Measurements from ENCODE around the gene EEF1G. TPM values are rescaled to one million over a fixed set of nuclear protein-coding genes. Genes with fewer than 3 reads are reported as not detected.
"Not testable (repeated sequence)": the region's sequence is repeated elsewhere in the genome, so short reads cannot be mapped to it uniquely, and the experiment has no call there.

Gene EEF1G, protein sequence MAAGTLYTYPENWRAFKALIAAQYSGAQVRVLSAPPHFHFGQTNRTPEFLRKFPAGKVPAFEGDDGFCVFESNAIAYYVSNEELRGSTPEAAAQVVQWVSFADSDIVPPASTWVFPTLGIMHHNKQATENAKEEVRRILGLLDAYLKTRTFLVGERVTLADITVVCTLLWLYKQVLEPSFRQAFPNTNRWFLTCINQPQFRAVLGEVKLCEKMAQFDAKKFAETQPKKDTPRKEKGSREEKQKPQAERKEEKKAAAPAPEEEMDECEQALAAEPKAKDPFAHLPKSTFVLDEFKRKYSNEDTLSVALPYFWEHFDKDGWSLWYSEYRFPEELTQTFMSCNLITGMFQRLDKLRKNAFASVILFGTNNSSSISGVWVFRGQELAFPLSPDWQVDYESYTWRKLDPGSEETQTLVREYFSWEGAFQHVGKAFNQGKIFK
- total RNA-seq: 1,061 and 1,072 TPM in 2 replicates

GRCh38 chr11:62573592-62574362, at the start of gene EEF1G:
Gene EEF1G, minus strand, starts transcription at chr11:62573891. Its CDS starts 49 bp downstream, at chr11:62573842.
- intact Hi-C loops (cut with micrococcal nuclease): loop anchor here (1.0 to 2.0 kb wide), 16 partner anchors 16 to 1144 kb away; partner anchors contain the start of genes C11orf98, CPSF7, CSKMT and GANAB

DNA sequence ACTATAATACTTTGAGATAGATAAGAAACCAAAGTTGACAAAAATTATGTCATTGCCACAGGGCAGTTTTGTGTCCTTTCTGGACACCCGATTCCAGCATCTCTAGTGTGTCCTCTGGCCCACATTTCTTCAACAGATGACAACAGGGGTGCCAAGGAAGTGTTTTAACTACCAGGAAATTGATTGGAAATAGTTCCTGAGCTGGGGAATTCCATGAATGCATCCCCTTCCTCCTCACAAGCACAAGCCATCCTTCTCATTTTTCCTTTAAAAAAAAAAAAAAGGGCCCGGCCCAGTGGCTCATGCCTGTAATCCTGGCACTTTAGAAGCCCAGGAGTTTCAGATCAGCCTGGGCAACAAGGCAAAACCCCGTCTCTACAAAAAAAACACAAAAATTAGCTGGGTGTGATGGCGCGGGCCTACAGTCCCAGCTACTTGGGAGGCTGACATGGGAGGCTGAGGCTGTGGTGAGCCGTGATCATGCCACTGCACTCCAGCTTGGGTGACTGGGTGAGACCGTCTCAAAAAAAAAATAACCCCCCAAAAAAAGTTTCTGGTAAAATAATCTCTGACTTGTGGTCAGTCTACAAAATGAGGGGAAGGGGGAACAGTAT, 48.9 kb upstream of the EEF1G start:
- intact Hi-C loops (cut with micrococcal nuclease): loop anchor here (1.0 kb wide), 9 partner anchors 9 to 87 kb away; partner anchors contain the start of genes C11orf98, CSKMT, GANAB and INTS5

- intact Hi-C loops (cut with micrococcal nuclease): loop anchor here (1.0 kb wide), 9 partner anchors 9 to 87 kb away; partner anchors contain the start of genes C11orf98, CSKMT, GANAB and INTS5
These were observed 48.1 kb upstream of the EEF1G start, which contains the start of gene B3GAT3 for GRCh38 chr11:62621567-62622470. Gene B3GAT3, minus strand, starts transcription at chr11:62621986. Its CDS starts 39 bp downstream, at chr11:62621947.

DNA sequence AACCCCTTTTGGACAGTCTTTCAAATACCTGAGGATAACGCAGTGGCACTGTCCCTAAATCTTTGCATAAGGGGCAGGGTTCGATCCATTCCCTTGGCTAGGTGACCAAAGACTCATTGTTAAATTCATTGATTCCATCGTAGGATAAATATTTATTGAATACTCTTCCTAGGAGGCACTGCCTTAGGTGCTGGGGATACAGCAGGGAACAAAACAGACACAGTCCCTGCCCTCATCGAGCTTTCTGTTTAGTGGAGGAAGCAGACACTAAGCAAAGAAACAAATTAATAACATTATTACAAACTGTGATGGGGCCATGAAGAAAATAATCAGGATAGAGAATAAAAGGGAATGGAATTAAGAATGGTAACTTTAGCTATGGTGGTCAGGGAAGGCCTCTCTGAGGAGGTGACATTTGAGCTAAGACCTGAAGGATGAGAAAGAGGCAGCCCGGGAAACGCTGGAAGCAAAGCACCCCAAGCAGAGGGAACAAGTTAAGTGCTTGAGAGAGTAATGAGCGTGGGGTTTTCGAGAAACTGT, 47.4 kb upstream of the EEF1G start:
- intact Hi-C loops (cut with micrococcal nuclease): no loop called here

- intact Hi-C loops (cut with micrococcal nuclease): not testable (repeated sequence)
These were observed 43.3 kb upstream of the EEF1G start for GRCh38 chr11:62616957-62617356.

DNA sequence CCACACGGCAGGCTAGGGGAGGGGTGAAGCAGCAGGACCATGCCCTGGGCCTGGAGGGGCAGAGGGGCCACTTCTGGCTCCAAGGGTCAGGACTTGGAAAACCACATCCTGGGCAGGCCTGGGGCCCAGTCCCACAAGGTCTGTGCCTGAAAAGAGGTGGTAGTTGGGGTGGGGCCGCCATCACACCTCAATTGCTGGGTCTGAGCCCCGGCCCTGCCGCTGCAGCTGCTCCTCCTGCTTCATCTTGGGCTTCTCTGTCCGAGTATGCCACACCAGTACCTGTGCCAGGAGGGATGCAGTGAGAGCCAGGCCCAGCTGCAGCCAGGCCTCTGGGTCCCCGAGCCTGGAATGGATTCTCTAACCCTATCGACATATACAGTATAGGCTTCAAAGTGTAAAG, 41.8 kb upstream of the EEF1G start:
- intact Hi-C loops (cut with micrococcal nuclease): no loop called here

DNA sequence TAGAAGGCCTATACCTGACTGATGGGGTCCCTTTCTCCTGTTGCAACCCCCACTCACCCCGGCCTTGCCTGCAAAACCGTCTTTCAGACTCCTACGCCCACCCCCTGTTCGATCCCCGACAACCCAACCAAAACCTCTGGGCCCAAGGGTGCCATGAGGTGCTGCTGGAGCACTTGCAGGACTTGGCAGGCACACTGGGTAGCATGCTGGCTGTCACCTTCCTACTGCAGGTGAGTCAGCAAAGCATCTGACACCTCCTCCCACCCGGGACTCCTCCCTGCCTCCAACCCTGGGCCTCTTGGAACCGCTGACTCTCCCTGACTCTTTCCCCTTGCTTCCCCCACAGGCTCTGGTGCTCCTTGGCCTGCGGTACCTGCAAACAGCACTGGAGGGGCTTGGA, 40.6 kb upstream of the EEF1G start:
- intact Hi-C loops (cut with micrococcal nuclease): loop anchor here (5.0 kb wide), 1 partner anchor 158 kb away; the partner anchor contains the start of gene TAF6L

- intact Hi-C loops (cut with micrococcal nuclease): loop anchor here (1.0 to 5.0 kb wide), 4 partner anchors 9 to 159 kb away; partner anchors contain the start of genes C11orf98, CSKMT and TAF6L
These were observed 39.6 kb upstream of the EEF1G start for GRCh38 chr11:62613291-62613778.

GRCh38 chr11:62612366-62613290, 38.9 kb upstream of the EEF1G start, which contains the start of the genes EML3 and ROM1:
Gene EML3, minus strand, starts transcription at chr11:62612775. Its CDS starts 318 bp downstream, at chr11:62612457.
Gene ROM1, plus strand, starts transcription at chr11:62613257. Its CDS starts 25 bp downstream, at chr11:62613282.
- intact Hi-C loops (cut with micrococcal nuclease): loop anchor here (1.0 to 5.0 kb wide), 9 partner anchors 10 to 160 kb away; partner anchors contain the start of genes C11orf98, CSKMT, GANAB and MTA2

GRCh38 chr11:62611705-62612365, 38.1 kb upstream of the EEF1G start:
- intact Hi-C loops (cut with micrococcal nuclease): loop anchor here (1.0 to 5.0 kb wide), 7 partner anchors 11 to 160 kb away; partner anchors contain the start of genes C11orf98, CSKMT, GANAB and MTA2

DNA sequence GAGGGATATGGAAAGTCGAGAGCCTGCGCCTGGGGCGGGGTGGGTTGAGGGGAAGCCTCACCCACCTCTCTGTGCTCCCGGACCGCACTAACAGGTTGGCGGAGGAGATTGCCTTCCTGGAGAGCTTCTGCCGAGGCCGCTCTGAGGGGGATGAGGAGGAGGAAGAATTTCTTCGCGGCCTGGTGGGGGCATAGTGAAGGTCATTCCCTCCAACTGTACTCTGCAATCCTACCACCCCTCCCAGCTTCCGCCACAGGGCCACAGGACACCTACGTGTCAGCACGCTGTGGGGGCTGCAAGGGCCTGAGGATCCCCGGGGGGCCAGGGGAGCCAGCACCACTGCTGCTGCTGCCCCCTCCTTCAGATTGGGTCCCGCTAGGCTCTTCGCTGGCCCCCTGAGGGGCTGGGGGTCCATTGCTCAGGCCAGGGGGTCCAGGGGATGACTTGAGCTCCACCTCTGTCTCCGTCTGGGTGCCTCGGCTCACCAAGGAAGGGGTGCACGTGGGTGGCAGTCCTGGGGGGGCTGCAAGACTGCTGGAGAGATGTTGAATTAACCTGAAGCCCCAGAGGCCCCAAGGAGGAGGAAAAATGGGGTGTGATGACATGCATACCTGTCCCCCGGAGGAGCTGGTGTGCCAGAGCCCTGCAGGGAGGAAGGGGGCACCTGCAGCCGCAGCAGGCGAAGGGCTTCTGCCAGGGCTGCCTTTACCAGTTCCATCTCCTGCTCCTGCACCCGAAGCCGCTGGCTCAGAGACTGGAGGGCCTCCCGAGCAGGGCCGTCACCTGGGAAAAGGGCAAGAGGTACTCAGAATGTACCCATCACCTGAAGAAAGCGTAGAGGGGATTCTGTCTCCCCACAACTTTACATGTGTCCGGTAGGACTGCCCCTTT, 37.4 kb upstream of the EEF1G start:
- intact Hi-C loops (cut with micrococcal nuclease): loop anchor here (5.0 kb wide), 1 partner anchor 161 kb away; the partner anchor contains the start of gene TAF6L

- intact Hi-C loops (cut with micrococcal nuclease): loop anchor here (5.0 kb wide), 1 partner anchor 162 kb away; the partner anchor contains the start of gene TAF6L
These were observed 36.7 kb upstream of the EEF1G start for GRCh38 chr11:62610403-62610802.

DNA sequence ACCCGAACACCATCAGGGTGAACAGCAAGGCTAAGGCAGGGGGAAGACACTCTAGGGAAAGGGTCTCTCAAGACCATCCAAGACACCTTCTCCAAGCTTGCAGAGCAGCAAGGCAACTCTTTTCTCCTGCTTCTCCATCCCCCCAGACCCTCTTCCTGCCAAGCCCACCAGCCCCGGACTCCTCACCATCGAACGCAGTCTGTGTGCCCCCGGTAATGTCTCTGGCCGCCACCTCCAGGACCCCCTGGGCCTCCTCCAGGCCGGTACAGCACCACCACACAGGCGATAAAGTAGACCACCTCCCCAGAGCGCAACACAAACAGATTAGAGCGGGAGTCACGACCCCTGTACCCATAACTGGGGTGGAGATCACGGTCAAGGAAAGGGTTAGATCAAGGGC, 35.1 kb upstream of the EEF1G start:
- intact Hi-C loops (cut with micrococcal nuclease): no loop called here

GRCh38 chr11:62607714-62608113, 34.0 kb upstream of the EEF1G start:
- intact Hi-C loops (cut with micrococcal nuclease): no loop called here

DNA sequence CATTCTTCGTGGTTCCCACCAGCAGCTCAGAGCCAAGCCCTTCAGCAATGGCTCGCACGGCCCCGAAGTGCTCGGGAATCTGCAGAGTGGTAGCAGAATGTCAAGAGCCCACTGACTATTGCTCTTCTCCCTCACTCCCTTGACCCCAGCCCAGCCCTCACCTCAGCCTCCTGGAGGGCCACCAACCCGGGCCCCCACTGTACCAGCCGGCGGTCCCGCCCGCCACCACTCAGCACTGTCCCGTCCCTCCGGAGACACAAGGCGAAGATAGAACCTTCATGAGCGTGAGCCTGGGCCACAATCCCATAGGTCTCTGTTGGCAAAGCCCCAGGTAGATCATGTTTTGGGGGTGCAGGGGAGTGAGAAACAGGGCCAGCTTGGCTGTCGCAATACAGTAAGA, 32.2 kb upstream of the EEF1G start:
- intact Hi-C loops (cut with micrococcal nuclease): no loop called here

DNA sequence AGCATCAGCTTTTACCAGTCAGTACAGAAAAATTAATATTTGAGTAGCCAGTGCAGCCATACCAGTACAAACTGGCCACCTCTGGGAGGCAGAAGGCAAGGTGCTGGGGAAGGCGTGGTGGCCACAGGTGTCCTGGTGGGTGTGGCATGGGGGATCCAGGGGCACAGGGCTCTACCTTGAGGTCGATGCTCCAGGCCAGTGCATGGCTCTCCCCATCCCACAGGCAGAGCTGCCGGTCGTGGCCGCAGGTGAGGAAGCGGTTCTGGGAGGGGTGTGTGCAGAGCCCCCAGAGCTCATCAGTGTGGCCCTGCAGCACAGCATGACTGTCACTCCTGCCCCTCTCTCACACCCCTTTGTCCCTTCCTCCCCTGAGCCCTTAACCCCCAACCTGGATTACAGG, 31.8 kb upstream of the EEF1G start:
- intact Hi-C loops (cut with micrococcal nuclease): no loop called here

All from T-helper 1 cell treated with Interleukin-12 subunit alpha and Interleukin-12 subunit beta and Interleukin-4 antibody, amounts not matched to agents 30 ng/mL and 1 ng/mL, for 36 hours (primary cell).